ENCODE measurements around the gene POLR2F. TPM values are rescaled to one million over a fixed set of nuclear protein-coding genes. Genes with fewer than 3 reads are reported as not detected.

Gene POLR2F
- total RNA-seq, 2 experiments from 2014 or later, result 131 to 140 TPM

- no peaks in the 10 kb centered on the region for H3K4me1 Mint-ChIP-seq
- no peak overlapping the region for H3K4me3 Mint-ChIP-seq
- no peak for DNase-seq
- H3K27me3 Mint-ChIP-seq, result no peaks in the 10 kb centered on the region
- no peaks in the 10 kb centered on the region for H3K36me3 Mint-ChIP-seq
- no peak overlapping the region for H3K27ac Mint-ChIP-seq
- no peaks in the 10 kb centered on the region for H3K9me3 Mint-ChIP-seq
Measured at GRCh38 chr22:37976547-37976946, 23.0 kb downstream of the POLR2F start.

DNA sequence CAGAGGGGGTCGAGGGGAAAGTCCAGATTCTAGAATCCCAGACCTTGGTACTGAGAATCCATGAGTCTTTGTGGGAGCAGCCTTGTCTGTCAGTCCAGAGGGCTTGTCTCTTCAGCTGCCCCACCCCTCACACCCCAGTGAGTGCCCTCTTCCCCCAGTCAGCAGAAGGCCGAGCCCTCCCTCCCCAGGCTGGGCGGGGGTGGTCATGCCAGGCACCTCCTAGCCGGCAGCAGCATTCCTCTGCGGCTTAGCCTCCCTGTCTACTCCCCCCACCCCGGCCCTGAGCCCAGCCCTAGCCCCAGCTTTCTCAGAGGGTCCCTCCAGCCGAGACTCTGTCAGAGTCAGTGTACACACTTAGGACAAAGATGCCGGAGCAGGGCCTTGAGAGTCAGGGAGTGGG, 26.3 kb downstream of the POLR2F start:
- Mint-ChIP-seq H3K4me3 (no peak overlapping the region), H3K27me3 (no peaks in the 10 kb centered on the region), H3K9me3 (no peaks in the 10 kb centered on the region), H3K4me1 (no peaks in the 10 kb centered on the region), H3K36me3 (no peaks in the 10 kb centered on the region), H3K27ac (no peak overlapping the region)
- DNase-seq, result no peak

DNA sequence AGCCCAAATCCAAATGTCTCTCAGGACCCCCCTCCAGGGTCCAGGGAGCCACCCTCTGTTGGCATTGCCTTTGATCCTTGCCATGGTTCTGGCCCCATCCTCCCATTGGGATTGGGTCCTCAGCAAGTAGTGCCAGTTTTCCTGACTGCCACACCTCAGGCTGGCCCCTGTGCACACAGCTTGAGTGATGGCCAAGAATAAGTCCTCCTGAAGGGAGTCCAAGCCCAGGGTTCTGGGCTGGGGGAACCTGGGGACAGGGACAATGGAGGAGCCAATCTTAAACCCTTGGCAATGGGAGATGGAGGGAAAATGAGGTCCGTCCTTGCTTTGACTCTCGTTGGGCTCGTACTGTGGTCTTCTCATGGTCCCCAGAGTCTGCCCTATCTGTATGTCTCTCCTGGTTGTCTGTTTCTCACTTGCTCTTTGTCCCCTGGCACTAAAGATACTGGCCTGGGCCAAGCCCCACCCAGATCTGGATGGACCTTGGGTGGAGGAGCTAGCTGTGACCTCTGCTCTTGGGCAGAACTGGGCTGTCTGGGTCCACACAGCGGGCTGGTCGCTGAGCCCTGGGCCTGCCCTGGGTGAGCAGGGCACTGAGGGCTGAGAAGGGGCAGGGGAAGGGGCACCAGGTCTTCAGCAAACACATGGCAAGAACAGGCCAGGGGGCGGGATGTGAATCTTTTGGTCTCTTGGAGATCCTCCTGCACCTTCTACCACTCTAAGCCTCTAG, 27.9 kb downstream of the POLR2F start:
- no peak overlapping the region for H3K27ac Mint-ChIP-seq
- H3K36me3 Mint-ChIP-seq, result no peaks in the 10 kb centered on the region
- H3K27me3 Mint-ChIP-seq, result no peaks in the 10 kb centered on the region
- no peak for DNase-seq
- H3K4me1 Mint-ChIP-seq, result no peaks in the 10 kb centered on the region
- H3K9me3 Mint-ChIP-seq, result no peaks in the 10 kb centered on the region
- H3K4me3 Mint-ChIP-seq, result no peak overlapping the region

GRCh38 chr22:37982151-37982785, 28.8 kb downstream of the POLR2F start:
- Mint-ChIP-seq H3K27me3 (no peaks in the 10 kb centered on the region), H3K4me3 (no peak overlapping the region), H3K27ac (no peak overlapping the region), H3K36me3 (no peaks in the 10 kb centered on the region), H3K9me3 (no peaks in the 10 kb centered on the region), H3K4me1 (no peaks in the 10 kb centered on the region)
- DNase-seq, result no peak

- Mint-ChIP-seq H3K27ac (no peak overlapping the region), H3K9me3 (no peaks in the 10 kb centered on the region), H3K4me3 (no peak overlapping the region), H3K36me3 (no peaks in the 10 kb centered on the region), H3K27me3 (no peaks in the 10 kb centered on the region), H3K4me1 (no peaks in the 10 kb centered on the region)
- no peak for DNase-seq
Measured at GRCh38 chr22:37982938-37983859, 29.7 kb downstream of the POLR2F start.

- Mint-ChIP-seq H3K4me3 (no peak within 1 kb of the TSS), H3K27me3 (no peaks in the 10 kb centered on the region), H3K36me3 (no peaks in the 10 kb centered on the region), H3K4me1 (no peaks in the 10 kb centered on the region), H3K9me3 (no peaks in the 10 kb centered on the region), H3K27ac (no peak within 1 kb of the TSS)
- no peak for DNase-seq
Measured at GRCh38 chr22:37983860-37984791, 30.6 kb downstream of the POLR2F start, which contains the start of gene SOX10. Gene SOX10, minus strand, starts transcription at chr22:37984555. Its CDS starts 771 bp downstream, at chr22:37983784.

DNA sequence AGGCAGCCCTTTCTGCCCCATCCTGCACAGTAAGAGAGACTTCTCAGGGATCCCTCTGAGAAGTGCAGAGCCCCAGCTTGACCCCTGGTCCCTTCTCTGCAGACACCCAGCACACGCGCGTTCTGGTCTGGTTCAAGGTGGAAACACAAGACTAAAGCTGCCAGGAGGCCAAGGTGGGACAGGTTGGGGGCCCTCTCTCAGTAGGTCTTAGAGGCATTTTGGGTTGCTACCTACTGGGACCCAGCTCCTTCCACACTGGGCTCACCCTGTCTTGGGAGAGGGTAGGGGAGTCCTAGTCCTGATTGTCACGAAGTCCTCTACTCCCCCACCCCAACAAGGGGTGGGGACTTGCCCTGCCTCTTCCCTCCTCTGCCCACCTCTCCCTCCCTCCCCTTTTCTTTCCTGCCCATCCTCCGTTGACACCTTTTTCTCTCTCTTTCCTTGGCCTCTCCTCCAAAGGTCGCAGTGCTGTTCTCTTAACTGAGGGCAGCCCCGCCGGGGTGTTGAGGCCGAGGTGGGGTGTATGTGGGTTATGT, 31.6 kb downstream of the POLR2F start:
- Mint-ChIP-seq H3K27me3 (no peaks in the 10 kb centered on the region), H3K4me1 (no peaks in the 10 kb centered on the region), H3K27ac (no peak overlapping the region), H3K9me3 (no peaks in the 10 kb centered on the region), H3K4me3 (no peak overlapping the region), H3K36me3 (no peaks in the 10 kb centered on the region)
- no peak for DNase-seq

DNA sequence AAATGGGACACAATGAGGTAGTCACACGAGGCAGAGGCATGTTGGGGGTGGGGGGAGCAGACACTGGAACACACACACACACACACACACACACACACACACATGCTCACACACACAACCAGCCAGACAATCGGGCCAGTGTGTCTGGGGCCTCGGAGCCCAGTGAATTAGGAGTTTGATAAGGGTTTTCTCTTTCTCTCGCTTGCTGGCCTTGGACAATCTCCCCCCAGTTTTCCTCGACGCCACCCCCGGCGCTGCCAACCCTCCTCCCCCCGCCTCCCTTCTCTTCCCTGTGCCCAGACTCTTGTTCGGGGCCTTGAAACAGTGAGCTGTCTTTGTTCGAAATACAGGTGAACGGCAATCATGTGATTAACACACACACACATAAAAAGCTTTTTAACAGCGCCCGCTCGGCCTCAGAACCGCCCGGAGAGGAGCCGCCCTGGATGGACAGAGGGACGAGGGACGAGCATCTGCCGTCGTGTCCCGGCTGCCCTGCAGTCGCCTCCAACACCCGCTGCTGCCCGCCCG, 32.3 kb downstream of the POLR2F start:
- Mint-ChIP-seq H3K27me3 (no peaks in the 10 kb centered on the region), H3K4me3 (no peak overlapping the region), H3K9me3 (no peaks in the 10 kb centered on the region), H3K27ac (no peak overlapping the region), H3K36me3 (no peaks in the 10 kb centered on the region), H3K4me1 (no peaks in the 10 kb centered on the region)
- DNase-seq, result no peak

DNA sequence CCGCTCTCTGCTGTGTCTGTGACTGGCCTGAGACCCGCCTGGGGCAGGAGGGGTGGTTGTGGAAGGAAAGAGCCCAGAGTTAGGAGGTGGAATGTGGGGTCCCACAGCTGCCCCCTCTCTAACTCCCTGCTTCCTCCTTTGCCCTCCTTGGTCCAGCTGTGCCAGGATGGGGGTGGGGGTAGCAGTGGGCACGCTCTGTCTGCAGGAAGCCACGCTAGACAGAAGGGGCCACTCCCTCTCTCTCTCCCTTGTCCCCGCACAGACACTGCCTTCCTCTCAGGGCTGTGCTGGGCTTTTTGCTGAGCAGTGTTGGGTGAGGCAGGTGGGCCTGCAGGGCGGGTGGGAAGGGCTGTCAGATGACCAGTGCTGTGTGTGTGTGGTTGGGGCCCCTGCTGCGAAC, 32.9 kb downstream of the POLR2F start:
- H3K4me3 Mint-ChIP-seq, result no peak overlapping the region
- H3K36me3 Mint-ChIP-seq, result no peaks in the 10 kb centered on the region
- H3K27me3 Mint-ChIP-seq, result no peaks in the 10 kb centered on the region
- no peaks in the 10 kb centered on the region for H3K9me3 Mint-ChIP-seq
- no peaks in the 10 kb centered on the region for H3K4me1 Mint-ChIP-seq
- DNase-seq, result no peak
- no peak overlapping the region for H3K27ac Mint-ChIP-seq

GRCh38 chr22:37989146-37990045, 35.9 kb downstream of the POLR2F start:
- no peaks in the 10 kb centered on the region for H3K36me3 Mint-ChIP-seq
- no peaks in the 10 kb centered on the region for H3K9me3 Mint-ChIP-seq

DNA sequence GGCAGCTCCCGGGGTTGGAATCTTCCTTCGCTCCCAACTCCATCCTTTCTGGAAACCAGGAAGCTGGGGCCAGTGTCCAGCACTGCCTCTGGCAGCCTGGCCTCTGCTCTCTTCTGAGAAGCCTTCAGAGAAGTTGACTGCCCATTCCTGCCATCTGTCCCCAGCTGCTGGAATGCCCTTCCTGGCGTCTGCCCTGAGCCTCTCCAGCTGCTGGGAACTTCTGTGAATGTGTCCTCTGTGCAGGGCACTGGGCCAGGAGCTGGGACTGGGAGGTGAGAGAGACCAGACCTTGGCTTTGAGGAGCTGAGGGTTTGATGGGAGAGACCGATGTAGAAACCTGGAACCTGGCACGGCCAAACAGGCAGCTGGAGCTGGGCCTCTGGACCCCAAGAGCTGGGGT, 36.8 kb downstream of the POLR2F start:
- H3K4me1 Mint-ChIP-seq, result peaks cover 2% of the 10 kb centered on the region
- DNase-seq, result no peak
- H3K4me3 Mint-ChIP-seq, result no peak overlapping the region
- H3K27ac Mint-ChIP-seq, result no peak overlapping the region
- no peaks in the 10 kb centered on the region for H3K27me3 Mint-ChIP-seq
- no peaks in the 10 kb centered on the region for H3K9me3 Mint-ChIP-seq
- no peaks in the 10 kb centered on the region for H3K36me3 Mint-ChIP-seq

More at GRCh38 chr22:37989146-37990045, 35.9 kb downstream of the POLR2F start:
- no peak overlapping the region for H3K27ac Mint-ChIP-seq
- H3K27me3 Mint-ChIP-seq, result no peaks in the 10 kb centered on the region
- no peak for DNase-seq
- no peak overlapping the region for H3K4me3 Mint-ChIP-seq
- peaks cover 2% of the 10 kb centered on the region for H3K4me1 Mint-ChIP-seq

- Mint-ChIP-seq H3K36me3 (no peaks in the 10 kb centered on the region), H3K4me1 (peaks cover 2% of the 10 kb centered on the region), H3K27me3 (no peaks in the 10 kb centered on the region), H3K4me3 (no peak overlapping the region), H3K27ac (no peak overlapping the region), H3K9me3 (no peaks in the 10 kb centered on the region)
- no peak for DNase-seq
Measured at GRCh38 chr22:37990862-37991261, 37.4 kb downstream of the POLR2F start.

DNA sequence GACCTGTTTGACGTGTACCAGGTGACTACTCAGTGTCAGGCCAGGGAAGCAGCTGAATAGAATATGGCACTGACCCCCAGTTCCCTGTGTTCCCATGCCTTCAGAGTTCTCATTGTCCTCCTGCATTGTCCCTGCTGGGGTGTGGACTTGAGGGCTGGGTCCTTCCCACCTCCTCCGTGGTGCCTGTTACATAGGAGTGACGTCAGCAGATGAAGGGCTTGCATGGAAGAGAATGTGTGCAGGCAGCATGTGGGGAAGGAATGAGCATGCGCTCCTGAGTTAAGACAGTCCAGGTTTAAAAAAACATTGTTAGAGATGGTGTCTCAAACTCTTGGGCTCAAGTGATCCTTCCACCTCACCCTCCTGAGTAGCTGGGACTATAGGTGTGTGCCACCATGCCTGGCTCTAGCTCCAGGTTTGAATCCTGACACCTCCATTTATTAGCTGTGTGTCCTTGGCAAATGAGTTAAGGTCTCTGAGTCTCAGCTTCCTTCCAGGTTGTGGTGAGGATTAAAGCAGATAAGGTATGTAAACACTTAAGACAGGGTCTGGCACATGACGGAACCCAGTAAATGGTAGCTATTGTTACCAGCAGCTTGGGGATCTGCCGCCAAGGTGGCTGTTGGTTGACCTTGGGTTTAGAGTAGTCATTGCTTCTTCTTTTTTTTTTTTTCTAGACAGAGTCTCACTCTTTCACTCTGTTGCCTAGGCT, 38.4 kb downstream of the POLR2F start:
- Mint-ChIP-seq H3K9me3 (no peaks in the 10 kb centered on the region), H3K36me3 (no peaks in the 10 kb centered on the region), H3K27me3 (no peaks in the 10 kb centered on the region), H3K4me3 (no peak overlapping the region), H3K4me1 (peaks cover 6% of the 10 kb centered on the region), H3K27ac (no peak overlapping the region)
- no peak for DNase-seq

Data from activated naive CD8-positive, alpha-beta T cell treated with anti-CD3 and anti-CD28 coated beads for 36 hours (primary cell).